Measurements from ENCODE around the gene ANKRD45.
A peak's percentile ranks its signal among the peaks of the same experiment; 100 is the strongest.

The ANKRD45 gene

DNA sequence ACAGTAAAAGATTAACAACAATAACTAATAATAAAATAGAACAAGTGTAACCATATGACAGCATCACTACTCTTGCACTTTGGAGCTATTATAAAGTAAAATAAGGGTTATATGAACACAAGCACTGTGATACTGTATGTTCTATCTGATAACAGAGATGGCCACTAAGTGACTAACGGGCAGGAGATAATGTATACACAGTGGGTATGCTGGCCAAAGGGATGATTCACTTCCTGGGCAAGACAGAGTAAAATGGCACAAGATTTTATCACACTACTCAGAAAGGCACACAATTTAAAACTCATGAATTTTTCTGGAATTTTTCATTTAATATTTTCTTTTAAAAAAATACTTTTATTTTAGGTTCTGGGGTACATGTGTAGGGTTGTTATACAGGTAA lies 79.1 kb downstream of the ANKRD45 start:
- H3K27ac ChIP-seq (ENCODE audit: poor library complexity, severe bottlenecking): no peak overlapping the region
- no peaks in the 10 kb centered on the region for H3K9me3 ChIP-seq (ENCODE audit: severe bottlenecking)
- DNase-seq (ENCODE audit: low spot score) (no peak), ATAC-seq (ENCODE audit: low read depth) (peak; percentile 99)
- peaks cover 8% of the 10 kb centered on the region for H3K4me1 ChIP-seq (ENCODE audit: insufficient read depth, poor library complexity, severe bottlenecking)
- H3K27me3 ChIP-seq (ENCODE audit: insufficient read depth, poor library complexity, severe bottlenecking): no peaks in the 10 kb centered on the region
- H3K36me3 ChIP-seq (ENCODE audit: low read depth): no peaks in the 10 kb centered on the region
- H3K4me3 ChIP-seq (ENCODE audit: severe bottlenecking): no peak overlapping the region
- TF ChIP-seq, protein P1, sequence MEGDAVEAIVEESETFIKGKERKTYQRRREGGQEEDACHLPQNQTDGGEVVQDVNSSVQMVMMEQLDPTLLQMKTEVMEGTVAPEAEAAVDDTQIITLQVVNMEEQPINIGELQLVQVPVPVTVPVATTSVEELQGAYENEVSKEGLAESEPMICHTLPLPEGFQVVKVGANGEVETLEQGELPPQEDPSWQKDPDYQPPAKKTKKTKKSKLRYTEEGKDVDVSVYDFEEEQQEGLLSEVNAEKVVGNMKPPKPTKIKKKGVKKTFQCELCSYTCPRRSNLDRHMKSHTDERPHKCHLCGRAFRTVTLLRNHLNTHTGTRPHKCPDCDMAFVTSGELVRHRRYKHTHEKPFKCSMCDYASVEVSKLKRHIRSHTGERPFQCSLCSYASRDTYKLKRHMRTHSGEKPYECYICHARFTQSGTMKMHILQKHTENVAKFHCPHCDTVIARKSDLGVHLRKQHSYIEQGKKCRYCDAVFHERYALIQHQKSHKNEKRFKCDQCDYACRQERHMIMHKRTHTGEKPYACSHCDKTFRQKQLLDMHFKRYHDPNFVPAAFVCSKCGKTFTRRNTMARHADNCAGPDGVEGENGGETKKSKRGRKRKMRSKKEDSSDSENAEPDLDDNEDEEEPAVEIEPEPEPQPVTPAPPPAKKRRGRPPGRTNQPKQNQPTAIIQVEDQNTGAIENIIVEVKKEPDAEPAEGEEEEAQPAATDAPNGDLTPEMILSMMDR (IDR thresholded peaks at IDR 0.05; ENCODE audit: poor library complexity, severe bottlenecking): no peak

DNA sequence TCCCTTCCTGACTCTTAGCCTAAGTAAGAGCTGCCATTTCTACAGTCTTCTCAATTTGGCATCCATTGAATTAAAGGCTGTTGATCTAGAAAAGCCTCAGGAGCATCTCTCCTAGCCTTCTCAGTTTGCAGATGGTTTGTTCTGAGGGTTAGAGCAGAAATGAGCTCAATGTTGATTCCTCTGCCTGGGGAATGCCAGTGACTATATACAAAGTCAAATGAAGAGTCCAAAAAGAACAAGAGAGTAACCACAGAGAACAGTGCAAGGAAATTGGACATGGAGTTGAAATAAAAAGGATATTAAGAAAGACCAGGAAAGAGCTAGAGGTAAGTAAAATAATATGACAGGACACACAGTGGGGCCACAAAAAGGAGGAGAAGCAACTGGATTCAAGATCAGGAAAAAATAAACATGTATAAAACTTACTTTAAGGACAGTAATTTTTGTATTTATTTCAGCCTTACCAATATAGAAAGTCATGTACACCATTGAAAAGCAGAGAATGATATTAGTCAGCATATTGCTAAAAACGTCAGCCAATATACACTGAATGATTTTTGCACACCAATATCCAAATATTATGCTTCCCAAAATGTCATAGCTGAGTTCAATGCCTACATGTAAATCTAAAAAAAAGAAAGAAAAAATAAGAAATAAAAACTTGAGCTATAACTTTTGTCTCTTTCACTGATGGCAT lies 88.1 kb downstream of the ANKRD45 start:
- H3K27ac ChIP-seq (ENCODE audit: poor library complexity, severe bottlenecking): no peak overlapping the region
- no peaks in the 10 kb centered on the region for H3K9me3 ChIP-seq (ENCODE audit: severe bottlenecking)
- no peaks in the 10 kb centered on the region for H3K27me3 ChIP-seq (ENCODE audit: insufficient read depth, poor library complexity, severe bottlenecking)
- ATAC-seq (ENCODE audit: low read depth) (no peak), DNase-seq (ENCODE audit: low spot score) (no peak)
- no peaks in the 10 kb centered on the region for H3K36me3 ChIP-seq (ENCODE audit: low read depth)
- H3K4me1 ChIP-seq (ENCODE audit: insufficient read depth, poor library complexity, severe bottlenecking): no peaks in the 10 kb centered on the region
- no peak overlapping the region for H3K4me3 ChIP-seq (ENCODE audit: severe bottlenecking)
- TF ChIP-seq, protein P1 (IDR thresholded peaks at IDR 0.05; ENCODE audit: poor library complexity, severe bottlenecking): no peak

DNA sequence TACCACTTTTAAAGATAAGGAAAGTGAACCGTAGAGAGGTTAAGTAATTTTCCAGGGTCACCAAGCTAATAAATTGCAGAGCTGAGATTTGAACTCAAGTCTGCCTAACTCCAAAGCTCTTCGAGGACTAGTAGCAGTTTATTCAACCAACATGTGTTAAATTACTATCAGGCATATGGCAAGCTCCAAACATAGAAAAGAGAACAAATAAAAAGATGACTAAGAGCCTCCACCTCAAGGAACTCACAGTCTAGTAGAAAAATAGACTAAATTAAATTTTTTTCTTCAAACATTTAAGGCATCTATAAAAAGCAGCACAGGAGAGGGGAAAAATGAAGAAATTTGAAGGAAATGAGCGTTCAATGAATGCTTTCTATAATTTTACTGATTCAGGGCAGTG lies 89.0 kb downstream of the ANKRD45 start:
- no peaks in the 10 kb centered on the region for H3K4me1 ChIP-seq (ENCODE audit: insufficient read depth, poor library complexity, severe bottlenecking)
- H3K27me3 ChIP-seq (ENCODE audit: insufficient read depth, poor library complexity, severe bottlenecking): no peaks in the 10 kb centered on the region
- no peak overlapping the region for H3K27ac ChIP-seq (ENCODE audit: poor library complexity, severe bottlenecking)
- TF ChIP-seq, protein P1 (IDR thresholded peaks at IDR 0.05; ENCODE audit: poor library complexity, severe bottlenecking): no peak
- no peaks in the 10 kb centered on the region for H3K9me3 ChIP-seq (ENCODE audit: severe bottlenecking)
- H3K36me3 ChIP-seq (ENCODE audit: low read depth): no peaks in the 10 kb centered on the region
- DNase-seq (ENCODE audit: low spot score) (no peak), ATAC-seq (ENCODE audit: low read depth) (no peak)
- no peak overlapping the region for H3K4me3 ChIP-seq (ENCODE audit: severe bottlenecking)

DNA sequence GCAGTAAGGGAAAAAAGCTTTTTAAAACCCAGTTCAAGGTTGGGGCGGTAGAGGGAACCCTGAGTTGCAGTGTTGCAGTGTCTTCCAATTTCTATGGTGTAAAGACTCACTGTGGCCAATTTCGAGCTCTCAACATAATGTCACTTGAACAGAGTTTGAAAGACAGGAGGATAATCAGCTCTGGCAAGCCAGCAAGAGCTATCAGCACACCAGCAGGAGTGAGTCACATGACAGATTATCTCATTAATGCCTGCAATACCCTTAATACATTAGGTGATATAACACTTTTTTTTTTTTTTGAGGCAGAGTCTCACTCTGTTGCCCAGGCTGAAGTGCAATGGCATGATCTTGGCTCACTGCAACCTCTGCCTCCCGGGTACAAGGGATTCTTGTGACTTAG lies 89.6 kb downstream of the ANKRD45 start:
- H3K36me3 ChIP-seq (ENCODE audit: low read depth): no peaks in the 10 kb centered on the region
- no peaks in the 10 kb centered on the region for H3K9me3 ChIP-seq (ENCODE audit: severe bottlenecking)
- ATAC-seq (ENCODE audit: low read depth) (no peak), DNase-seq (ENCODE audit: low spot score) (no peak)
- no peak overlapping the region for H3K27ac ChIP-seq (ENCODE audit: poor library complexity, severe bottlenecking)
- H3K27me3 ChIP-seq (ENCODE audit: insufficient read depth, poor library complexity, severe bottlenecking): no peaks in the 10 kb centered on the region
- no peaks in the 10 kb centered on the region for H3K4me1 ChIP-seq (ENCODE audit: insufficient read depth, poor library complexity, severe bottlenecking)
- H3K4me3 ChIP-seq (ENCODE audit: severe bottlenecking): no peak overlapping the region
- TF ChIP-seq, protein P1 (IDR thresholded peaks at IDR 0.05; ENCODE audit: poor library complexity, severe bottlenecking): no peak

DNA sequence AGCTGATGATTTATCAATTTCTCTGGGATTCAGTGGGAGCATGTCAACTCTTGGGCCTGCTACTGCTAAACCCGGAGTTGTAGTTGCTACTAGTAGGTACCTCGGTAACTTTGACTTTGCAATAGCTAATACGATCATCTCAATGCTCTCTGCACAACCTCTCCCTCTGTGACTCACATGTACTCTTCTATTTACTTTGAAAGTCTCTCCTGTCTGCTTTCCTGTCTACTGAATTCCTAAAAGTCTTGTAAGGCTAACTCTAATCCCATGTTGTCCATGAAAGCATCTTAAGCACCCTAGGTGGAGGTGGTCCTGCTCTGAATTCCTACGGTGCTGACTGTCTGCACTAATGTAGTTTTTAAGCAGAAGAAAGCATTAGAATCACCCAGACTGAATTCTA lies 96.1 kb downstream of the ANKRD45 start:
- H3K9me3 ChIP-seq (ENCODE audit: severe bottlenecking): no peaks in the 10 kb centered on the region
- no peak overlapping the region for H3K27ac ChIP-seq (ENCODE audit: poor library complexity, severe bottlenecking)
- no peaks in the 10 kb centered on the region for H3K27me3 ChIP-seq (ENCODE audit: insufficient read depth, poor library complexity, severe bottlenecking)
- DNase-seq (ENCODE audit: low spot score): no peak
- TF ChIP-seq, protein P1 (IDR thresholded peaks at IDR 0.05; ENCODE audit: poor library complexity, severe bottlenecking): no peak
- no peaks in the 10 kb centered on the region for H3K36me3 ChIP-seq (ENCODE audit: low read depth)
- H3K4me1 ChIP-seq (ENCODE audit: insufficient read depth, poor library complexity, severe bottlenecking): no peaks in the 10 kb centered on the region
- ATAC-seq (ENCODE audit: low read depth): peak; percentile 81
- no peak overlapping the region for H3K4me3 ChIP-seq (ENCODE audit: severe bottlenecking)
